HG03439 (cell line): ENCODE data around the gene SLC13A3.

ENCODE experiments used
- ATAC-seq: cut with Tn5 transposase; IDR thresholded peaks from one replicate; pipeline ENCODE4 v1.9.1; 2021; ENCODE audit warnings: mild to moderate bottlenecking, moderate library complexity; ENCODE audit not compliant: unreplicated experiment

Gene SLC13A3

GRCh38 chr20:46657137-46657536, 5.9 kb upstream of the SLC13A3 start:
- no peak for ATAC-seq

- ATAC-seq: no peak
Measured at GRCh38 chr20:46652699-46653098, 1.4 kb upstream of the SLC13A3 start.

- ATAC-seq: no peak
Measured at GRCh38 chr20:46650575-46651090, 626 bp downstream of the SLC13A3 start.

DNA sequence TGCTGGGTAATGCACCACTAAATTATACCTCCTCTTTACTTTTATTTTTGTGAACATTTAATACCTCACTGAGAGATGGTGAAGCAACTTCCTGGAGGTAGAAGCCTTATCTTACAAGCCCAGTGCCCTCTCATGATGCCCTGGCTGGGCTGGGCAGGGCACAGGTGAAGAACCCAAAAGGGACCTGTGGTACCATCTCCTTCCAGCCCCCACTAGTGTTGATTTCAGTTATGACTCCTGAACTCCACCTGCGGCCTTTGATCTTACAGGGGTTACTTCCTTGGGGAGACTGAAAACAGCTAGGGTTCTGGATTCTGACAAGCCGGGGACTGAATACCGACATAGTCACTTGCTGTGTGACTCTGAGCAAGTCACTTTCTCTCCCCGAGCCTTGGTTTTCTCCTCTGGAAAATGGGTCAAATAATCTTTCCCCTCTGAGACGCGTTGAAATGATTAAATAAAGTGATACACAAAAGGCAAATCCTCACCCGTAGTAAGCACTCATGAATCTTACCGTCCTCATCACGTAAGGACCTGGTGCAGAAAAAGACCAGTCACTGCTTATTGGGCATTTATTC, 1.2 kb downstream of the SLC13A3 start:
- no peak for ATAC-seq

GRCh38 chr20:46649650-46649949, 1.7 kb downstream of the SLC13A3 start:
- no peak for ATAC-seq

- no peak for ATAC-seq
Measured at GRCh38 chr20:46648903-46649649, 2.2 kb downstream of the SLC13A3 start.

- ATAC-seq: no peak
Measured at GRCh38 chr20:46647469-46647868, 3.8 kb downstream of the SLC13A3 start.

DNA sequence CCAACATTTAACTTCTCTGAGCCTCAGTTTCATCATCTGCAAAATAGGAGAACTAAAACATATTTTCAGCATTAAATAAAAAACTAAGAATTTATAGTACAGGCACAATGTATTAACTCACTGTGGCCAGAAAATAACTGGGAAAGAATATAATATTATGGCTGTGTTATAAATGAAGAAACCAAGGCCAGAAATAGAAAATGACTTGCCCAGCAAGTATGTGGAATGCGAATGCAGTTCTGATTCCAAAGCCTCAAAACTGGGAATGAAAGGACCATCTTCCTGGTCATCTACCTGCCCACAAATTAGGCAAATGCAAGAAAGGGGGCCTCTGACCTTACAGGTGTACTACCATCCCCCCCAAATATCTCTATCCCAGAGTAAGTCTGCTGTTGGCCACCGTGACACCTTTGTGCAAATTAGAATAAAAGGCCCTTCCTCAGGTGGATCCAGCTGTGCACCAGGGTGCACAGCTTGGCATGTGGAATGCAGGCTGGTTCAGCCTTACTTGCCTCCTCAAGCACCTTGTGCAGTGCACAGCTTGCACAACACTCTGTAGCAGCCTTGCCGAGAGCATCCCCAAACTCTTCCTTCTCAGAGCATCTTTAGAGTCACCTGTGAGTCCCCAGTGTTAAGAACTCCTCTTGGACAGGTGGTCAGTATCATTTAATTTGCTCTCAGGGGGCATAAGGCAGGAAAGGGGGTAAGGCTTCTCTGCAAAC, 4.4 kb downstream of the SLC13A3 start:
- no peak for ATAC-seq

DNA sequence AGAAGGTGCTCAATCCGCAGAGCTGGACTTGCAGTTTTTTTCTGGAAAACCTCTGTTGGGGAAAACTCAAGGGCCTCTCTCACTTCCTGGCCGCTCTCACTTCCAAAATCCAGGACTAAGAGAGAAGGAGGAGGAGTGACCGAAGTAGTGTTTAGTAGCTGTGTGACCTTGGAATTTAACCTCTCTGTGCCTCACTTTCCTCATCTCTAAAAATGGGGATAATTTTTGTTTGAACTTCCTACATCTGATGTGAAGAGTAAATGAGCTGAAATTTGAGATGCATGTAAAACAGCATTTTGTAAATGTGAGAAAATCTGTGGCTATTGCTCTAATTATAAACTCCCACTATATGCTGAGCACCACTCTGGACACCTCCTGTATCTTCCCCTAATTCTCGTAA, 5.1 kb downstream of the SLC13A3 start:
- ATAC-seq: no peak

DNA sequence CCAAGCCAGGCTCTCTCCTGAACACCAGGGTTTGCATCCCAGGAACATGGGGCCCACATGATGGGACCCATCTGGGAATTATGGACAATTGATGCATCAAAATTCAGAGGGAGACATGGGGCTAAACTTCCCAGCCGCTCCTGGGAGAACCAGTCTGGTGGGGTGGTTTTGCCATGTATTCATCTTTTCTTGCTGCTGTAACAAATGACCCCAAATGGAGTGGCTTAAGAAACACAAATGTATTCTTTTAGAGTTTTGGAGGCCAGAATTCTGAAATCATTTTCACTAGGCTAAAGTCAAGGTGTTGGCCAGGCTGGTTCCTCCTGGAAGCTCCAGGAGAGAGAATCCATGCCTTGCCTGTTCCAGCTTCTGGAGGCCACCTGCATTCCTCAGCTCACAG, 6.5 kb downstream of the SLC13A3 start:
- no peak for ATAC-seq

DNA sequence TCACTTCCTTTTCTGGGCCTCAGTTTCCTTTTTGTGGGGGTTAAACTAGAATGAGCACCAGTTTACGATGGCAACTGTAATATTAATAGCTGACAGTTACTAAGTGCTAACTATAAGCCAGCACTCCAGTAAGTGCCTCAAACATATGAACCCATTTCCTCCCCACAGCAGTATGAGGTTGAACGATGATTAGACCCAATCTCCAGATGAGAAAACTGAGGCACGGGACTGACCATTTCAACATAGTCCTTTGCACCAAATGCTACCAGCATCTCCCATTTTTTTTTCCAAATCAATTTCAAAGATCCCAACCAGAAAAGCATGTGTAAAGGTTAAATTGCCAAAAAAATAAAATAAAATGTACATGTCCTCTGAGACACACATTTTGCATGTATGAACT, 7.1 kb downstream of the SLC13A3 start:
- no peak for ATAC-seq

GRCh38 chr20:46642969-46643343, 8.3 kb downstream of the SLC13A3 start:
- no peak for ATAC-seq

GRCh38 chr20:46642265-46642968, 8.8 kb downstream of the SLC13A3 start:
- no peak for ATAC-seq

DNA sequence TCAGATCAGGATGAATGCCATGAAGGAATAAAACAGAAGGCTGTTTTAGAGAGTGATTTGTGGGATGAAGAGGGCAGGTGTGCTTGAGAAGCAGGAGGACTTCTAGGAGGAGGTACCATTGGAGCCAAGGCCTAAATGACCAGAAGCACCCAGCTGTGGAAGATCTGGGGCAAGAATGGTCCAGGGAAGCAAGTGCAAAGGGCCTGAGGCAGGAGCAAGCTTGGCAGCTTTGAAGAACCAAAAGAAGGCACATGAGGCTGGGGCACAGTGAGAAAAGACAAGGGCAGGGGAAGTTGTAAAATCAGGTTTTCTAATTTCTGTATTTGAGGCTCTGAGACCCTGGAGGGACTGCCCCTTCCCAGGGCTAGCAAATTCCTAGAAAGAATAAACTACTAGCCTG, 9.8 kb downstream of the SLC13A3 start:
- no peak for ATAC-seq

GRCh38 chr20:46640536-46641311, 10.5 kb downstream of the SLC13A3 start:
- ATAC-seq: no peak

GRCh38 chr20:46640044-46640443, 11.2 kb downstream of the SLC13A3 start:
- no peak for ATAC-seq

- ATAC-seq: no peak
Measured at GRCh38 chr20:46639587-46639986, 11.7 kb downstream of the SLC13A3 start.

- ATAC-seq: no peak
Measured at GRCh38 chr20:46638898-46639274, 12.4 kb downstream of the SLC13A3 start.

DNA sequence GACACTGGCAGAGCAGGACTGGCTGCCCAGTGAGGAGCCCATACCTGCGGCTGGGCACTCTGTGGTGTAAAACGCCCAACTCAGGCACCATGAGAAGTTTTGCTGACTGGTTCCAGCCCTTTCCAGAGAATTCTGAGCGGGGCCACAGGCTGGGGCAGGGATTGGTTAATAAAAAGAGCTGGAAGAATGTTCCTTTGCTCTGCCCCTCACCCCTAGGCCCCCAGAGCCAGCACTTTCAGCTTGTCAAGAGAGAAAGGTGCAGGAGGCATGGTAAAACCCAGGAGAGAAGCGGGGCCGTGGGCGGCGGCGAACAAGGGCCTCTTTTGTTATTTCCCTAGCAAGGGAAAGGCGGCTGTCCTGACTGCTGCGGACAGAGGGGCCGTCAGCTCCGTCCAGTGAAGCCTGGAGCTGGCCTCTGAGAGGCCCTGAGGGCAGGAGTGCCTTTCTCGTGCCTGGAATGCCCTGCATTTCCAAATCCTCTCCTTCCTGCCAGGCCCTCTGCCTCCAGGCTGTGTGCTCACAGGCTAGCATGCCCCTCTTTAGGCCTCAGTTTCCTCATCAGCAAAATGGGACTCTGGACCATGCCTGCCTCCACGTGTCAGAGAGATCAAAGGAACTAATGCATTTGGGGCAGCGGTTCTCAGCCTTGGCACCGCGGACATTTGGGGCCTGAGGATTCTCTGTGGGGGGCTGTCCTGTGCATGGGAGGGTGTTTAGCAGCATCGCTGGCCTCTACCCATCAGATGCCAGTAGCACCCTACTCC, 12.9 kb downstream of the SLC13A3 start:
- no peak for ATAC-seq
